GM19467 (cell line): Measurements from ENCODE around the gene MAGEA2B.
"Not testable (repeated sequence)": the region's sequence is repeated elsewhere in the genome, so short reads cannot be mapped to it uniquely, and the experiment has no call there.

Experiments
- ATAC-seq: cut with Tn5 transposase; IDR thresholded peaks from one replicate; pipeline ENCODE4 v1.9.1; 2021; ENCODE audit warnings: mild to moderate bottlenecking, moderate library complexity; ENCODE audit not compliant: unreplicated experiment

Gene MAGEA2B

GRCh38 chrX:152754871-152755270, 40.4 kb downstream of the MAGEA2B start:
- not testable (repeated sequence) for ATAC-seq

DNA sequence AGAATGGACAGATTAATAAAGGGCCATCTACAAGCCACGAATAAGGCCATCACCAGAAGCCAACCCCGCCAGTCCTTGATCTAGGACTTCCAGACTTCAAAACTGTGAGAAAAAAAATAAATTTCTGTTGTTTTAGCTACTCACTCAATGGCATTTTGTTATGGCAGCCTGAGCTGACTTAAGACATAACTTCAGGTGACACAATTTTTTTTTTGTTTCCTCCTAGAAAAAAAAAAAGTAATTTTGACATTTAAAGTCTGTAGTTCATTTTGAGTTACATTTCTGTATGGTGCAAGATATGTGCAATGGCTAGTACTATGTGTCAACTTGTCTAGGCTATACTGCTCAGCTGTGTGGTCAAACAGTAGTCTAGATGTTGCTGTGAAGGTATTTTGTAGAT, 44.5 kb downstream of the MAGEA2B start, which contains the start of gene CSAG3:
CSAG3 (plus strand) TSS at position 301 of the 400 bp plus-strand sequence.
- ATAC-seq, result not testable (repeated sequence)

DNA sequence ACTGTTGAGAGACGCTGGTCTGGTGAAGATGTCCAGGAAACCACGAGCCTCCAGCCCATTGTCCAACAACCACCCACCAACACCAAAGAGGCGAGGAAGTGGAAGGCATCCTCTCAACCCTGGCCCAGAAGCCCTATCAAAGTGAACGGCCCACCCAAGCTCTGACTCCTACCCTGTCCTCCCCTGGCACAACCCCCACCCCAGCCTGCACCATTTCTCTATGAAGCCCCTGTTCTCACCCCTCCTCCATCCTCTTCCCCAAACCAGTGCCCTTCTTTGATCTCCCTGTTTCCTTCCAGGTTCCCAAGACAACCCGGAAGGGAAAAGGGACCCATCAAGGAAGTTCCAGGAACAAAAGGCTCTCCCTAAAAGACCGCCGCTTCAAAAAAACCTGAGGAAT, 45.1 kb downstream of the MAGEA2B start:
- ATAC-seq, result not testable (repeated sequence)

DNA sequence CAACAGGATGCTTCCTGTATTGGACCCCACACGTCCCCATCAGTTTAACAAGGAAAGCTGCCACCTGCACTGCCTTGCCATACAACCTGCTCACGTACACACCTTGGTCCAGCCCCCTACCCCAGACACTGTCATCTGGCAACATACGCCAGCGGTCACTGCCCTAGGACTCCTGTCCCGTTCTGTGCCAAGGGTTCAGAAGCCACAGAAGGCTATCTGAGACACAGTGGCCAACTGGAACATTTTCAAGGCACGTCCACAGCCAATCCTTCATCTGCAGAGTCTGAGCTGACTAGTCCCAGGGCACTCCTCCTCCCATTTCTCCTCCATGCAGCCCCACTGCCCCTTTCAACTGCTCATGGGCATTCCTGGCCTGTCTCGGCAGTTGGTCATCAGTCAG, 47.2 kb downstream of the MAGEA2B start:
- not testable (repeated sequence) for ATAC-seq

- ATAC-seq, result not testable (repeated sequence)
These were observed 52.1 kb downstream of the MAGEA2B start for GRCh38 chrX:152766562-152766961.
